Measurements from ENCODE around the gene ZBP1.

- no peak for TF ChIP-seq CTCF (conservative IDR thresholded peaks at IDR 0.05; ENCODE audit: low read depth, low read length)
- TF ChIP-seq EZH2 (IDR thresholded peaks at IDR 0.05; ENCODE audit: low read length, unreplicated experiment) = no peak
- TF ChIP-seq EZH2phosphoT487 (IDR thresholded peaks at IDR 0.05; ENCODE audit: borderline replicate concordance, low read length) = no peak
These were observed 1.5 kb downstream of the ZBP1 start for GRCh38 chr20:57618764-57619050.
